Body of pancreas (tissue), 4 donors: Measurements from ENCODE around the gene NEDD4L. TPM values are rescaled to one million over a fixed set of nuclear protein-coding genes. Genes with fewer than 3 reads are reported as not detected.

Experiments
- ATAC-seq: fragments of 150-250 bp; one replicate; pipeline ENCODE4 v1.9.1; 2016
- DNase-seq, 4 donors: peaks; one replicate each; pipeline ENCODE4 v3.0.0-alpha.2; 2019
- H3K27ac ChIP-seq, 4 donors: fragments of 200-600 bp; sonication (generic); 1 replicate in 3 of 4; 2 replicates in 1 of 4; pipeline versions ENCODE4 v1.5.1 to v1.6.1; 2016 to 2019; ENCODE audit warnings: mild to moderate bottlenecking in 1 of 4, mixed read lengths in 1 of 4, moderate library complexity in 1 of 4
- H3K27me3 ChIP-seq, 2 donors: fragments of 200-600 bp; sonication (generic); one replicate each; pipeline ENCODE4 v1.6.0; 2016; ENCODE audit warnings: mild to moderate bottlenecking in 1 of 2
- H3K36me3 ChIP-seq, 2 donors: fragments of 200-600 bp; sonication (generic); replicated peaks in 1 of 2; 2 replicates each; pipeline ENCODE4 v1.5.1; 2016; ENCODE audit warnings: low read depth in 2 of 2; ENCODE audit not compliant: insufficient read depth in 1 of 2
- H3K4me1 ChIP-seq: fragments of 200-600 bp; sonication (generic); one replicate; pipeline ENCODE4 v1.6.0; 2016
- H3K4me3 ChIP-seq, 2 donors: fragments of 200-600 bp; sonication (generic); 1 replicate in 1 of 2; 2 replicates in 1 of 2; pipeline ENCODE4 v1.5.1; 2016 to 2019
- H3K9me3 ChIP-seq, 3 donors: fragments of 200-600 bp; sonication (generic); 1 replicate in 2 of 3; 2 replicates in 1 of 3; pipeline ENCODE4 v1.5.1; 2016
- CTCF ChIP-seq, 7 experiments: fragments of 450-650 bp in 4 of 7; fragments of 200-600 bp in 3 of 7; sonication (generic) in 3 of 7; IDR thresholded peaks; one replicate each; pipeline ENCODE4 v1.5.1; 2016 to 2019; ENCODE audit warnings: antibody characterized with exemption in 7 of 7
- POLR2A ChIP-seq, 3 donors: fragments of 450-650 bp; IDR thresholded peaks; one replicate each; pipeline ENCODE4 v1.6.1; 2016; ENCODE audit warnings: antibody characterized with exemption in 3 of 3, mild to moderate bottlenecking in 2 of 3
- WGBS, 2 donors: methylation state at CpG; one replicate each; pipeline ENCODE4 v1.1.5; 2017; 5-methylcytosine and 5-hydroxymethylcytosine counted together
- intact Hi-C: fragments of 100-400 bp; cut with DNase I; formaldehyde crosslinking; loops from one replicate; pipeline ENCODE4 v1.15.1; 2023
- total RNA-seq, 2 donors: library from RNA; depleted of rRNA; stranded (reverse); fragments of >200 nt; gene quantifications; one replicate each; pipeline ENCODE4 v1.1.0, GENCODE V29; 2016

The NEDD4L gene
- total RNA-seq, 2 donors from 2014 or later: 105 to 108 TPM

GRCh38 chr18:58102018-58102417 lies 58.0 kb downstream of the NEDD4L start:
- no peak for ATAC-seq

GRCh38 chr18:58102875-58103274 lies 58.8 kb downstream of the NEDD4L start:
- Histone ChIP-seq H3K9me3 (no peaks in the 10 kb centered on the region), H3K4me3 (no peak overlapping the region), H3K27ac (peak overlapping the region in 2 of 4 donors; percentile 47 to 59), H3K36me3 (no peaks in the 10 kb centered on the region), H3K4me1 (peaks cover 72% of the 10 kb centered on the region), H3K27me3 (no peaks in the 10 kb centered on the region)
- ATAC-seq: no peak
- intact Hi-C loops: no loop called here
- WGBS, 2 donors: 18 to 31% methylated on average over 3 of the region's 3 CpGs
- TF ChIP-seq CTCF (IDR thresholded peaks at IDR 0.05): no peak
- TF ChIP-seq POLR2A (IDR thresholded peaks at IDR 0.05): no peak
- DNase-seq: no peak

More at GRCh38 chr18:58102018-58102417, 58.0 kb downstream of the NEDD4L start:
- no peaks in the 10 kb centered on the region for H3K27me3 ChIP-seq
- WGBS, 2 donors: 11 to 20% methylated on average over 2 of the region's 2 CpGs
- H3K36me3 ChIP-seq: no peaks in the 10 kb centered on the region
- H3K27ac ChIP-seq: peak overlapping the region in 1 of 4 donors; percentile 59
- no peaks in the 10 kb centered on the region for H3K9me3 ChIP-seq
- no peak for TF ChIP-seq POLR2A (IDR thresholded peaks at IDR 0.05)
- TF ChIP-seq CTCF (IDR thresholded peaks at IDR 0.05): no peak
- no peak overlapping the region for H3K4me3 ChIP-seq
- H3K4me1 ChIP-seq: peaks cover 81% of the 10 kb centered on the region
- DNase-seq: no peak
- intact Hi-C loops: no loop called here

- DNase-seq: peak in 1 of 4 donors; percentile 57
- peak; percentile 59 for ATAC-seq
- Histone ChIP-seq H3K27me3 (no peaks in the 10 kb centered on the region), H3K36me3 (no peaks in the 10 kb centered on the region), H3K9me3 (no peaks in the 10 kb centered on the region), H3K4me1 (peaks cover 66% of the 10 kb centered on the region), H3K4me3 (no peak overlapping the region), H3K27ac (peak overlapping the region; percentile 20 to 59 (median 46))
- intact Hi-C loops: no loop called here
- WGBS, 2 donors: 31 to 38% methylated on average over 6 of the region's 6 CpGs
- TF ChIP-seq CTCF (IDR thresholded peaks at IDR 0.05) (no peak), POLR2A (IDR thresholded peaks at IDR 0.05) (no peak)
These were observed 59.4 kb downstream of the NEDD4L start for GRCh38 chr18:58103339-58103985.

GRCh38 chr18:58104096-58104495 lies 60.1 kb downstream of the NEDD4L start:
- intact Hi-C loops: no loop called here
- peaks cover 60% of the 10 kb centered on the region for H3K4me1 ChIP-seq
- no peak for DNase-seq
- no peaks in the 10 kb centered on the region for H3K9me3 ChIP-seq
- peak overlapping the region in 3 of 4 donors; percentile 20 to 59 (median 49) for H3K27ac ChIP-seq
- no peak overlapping the region for H3K4me3 ChIP-seq
- no peak for ATAC-seq
- TF ChIP-seq CTCF (IDR thresholded peaks at IDR 0.05) (no peak), POLR2A (IDR thresholded peaks at IDR 0.05) (no peak)
- 42 to 54% methylated on average over 12 of the region's 12 CpGs for WGBS, 2 donors
- no peaks in the 10 kb centered on the region for H3K36me3 ChIP-seq
- H3K27me3 ChIP-seq: no peaks in the 10 kb centered on the region
